KOPT-K1 (cell line): ENCODE data around the gene SAMD4A.

Experiments
- H3K27ac ChIP-seq: fragments of 200-600 bp; sonication (generic); 2 replicates; pipeline ENCODE4 v1.5.1; 2016; ENCODE audit warnings: antibody characterized with exemption, mild to moderate bottlenecking, low read depth, low read length; ENCODE audit not compliant: poor library complexity, severe bottlenecking
- H3K36me3 ChIP-seq: fragments of 200-600 bp; sonication (generic); 2 replicates; pipeline ENCODE4 v1.5.1; 2017; ENCODE audit warnings: antibody characterized with exemption, mild to moderate bottlenecking, low read length, moderate library complexity; ENCODE audit not compliant: insufficient read depth
- H3K9me3 ChIP-seq: fragments of 200-600 bp; sonication (generic); 2 replicates; pipeline ENCODE4 v1.5.1; 2017; ENCODE audit warnings: antibody characterized with exemption, low read length, mild to moderate bottlenecking; ENCODE audit not compliant: insufficient read depth, poor library complexity, severe bottlenecking

The SAMD4A gene

DNA sequence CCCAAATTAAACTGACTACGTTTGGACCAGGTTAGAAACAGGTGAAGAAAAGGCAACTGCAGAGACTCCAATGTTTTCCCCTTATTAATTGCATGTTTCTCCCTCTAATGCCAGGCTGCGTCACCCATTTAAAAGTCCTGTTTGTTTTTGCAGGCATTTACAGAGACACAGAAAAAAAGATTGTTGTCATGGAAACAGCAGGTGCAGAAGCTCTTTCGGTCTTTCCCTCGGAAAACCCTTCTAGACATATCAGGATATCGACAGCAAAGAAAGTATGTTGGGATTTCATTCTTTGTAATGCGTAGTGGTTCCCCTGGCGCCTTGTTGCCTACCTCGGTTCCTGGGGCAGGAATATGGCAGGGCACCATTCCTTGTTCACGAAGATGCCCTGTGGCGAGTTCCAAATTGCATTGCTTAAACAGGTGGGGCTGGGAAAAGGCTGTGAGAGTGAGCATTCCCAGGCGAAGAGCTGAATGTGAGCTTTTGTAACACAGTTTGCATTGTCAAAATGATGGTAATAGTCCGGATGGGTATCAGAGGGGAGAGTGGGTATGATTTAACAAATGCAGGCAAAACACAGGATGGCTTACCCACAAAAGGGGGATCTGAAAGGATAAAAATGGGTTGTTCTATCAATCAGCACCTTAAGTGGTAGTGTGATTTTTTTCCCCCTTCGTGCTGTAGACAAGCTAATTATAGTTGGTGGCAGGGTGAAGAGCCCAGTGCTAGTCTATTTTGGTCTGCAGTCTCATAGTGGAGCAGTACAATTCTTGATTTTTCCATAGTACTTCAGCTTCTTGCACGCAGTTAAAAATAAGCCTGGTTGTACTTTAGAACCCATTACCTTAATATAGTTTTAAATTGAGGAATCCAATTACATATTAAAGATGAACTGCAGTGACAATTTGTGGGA, 203.3 kb downstream of the SAMD4A start:
- Histone ChIP-seq H3K9me3 (no peaks in the 10 kb centered on the region), H3K36me3 (no peaks in the 10 kb centered on the region), H3K27ac (no peak overlapping the region)

- Histone ChIP-seq H3K9me3 (no peaks in the 10 kb centered on the region), H3K36me3 (no peaks in the 10 kb centered on the region), H3K27ac (no peak overlapping the region)
These were observed 204.6 kb downstream of the SAMD4A start for GRCh38 chr14:54771411-54772027.

DNA sequence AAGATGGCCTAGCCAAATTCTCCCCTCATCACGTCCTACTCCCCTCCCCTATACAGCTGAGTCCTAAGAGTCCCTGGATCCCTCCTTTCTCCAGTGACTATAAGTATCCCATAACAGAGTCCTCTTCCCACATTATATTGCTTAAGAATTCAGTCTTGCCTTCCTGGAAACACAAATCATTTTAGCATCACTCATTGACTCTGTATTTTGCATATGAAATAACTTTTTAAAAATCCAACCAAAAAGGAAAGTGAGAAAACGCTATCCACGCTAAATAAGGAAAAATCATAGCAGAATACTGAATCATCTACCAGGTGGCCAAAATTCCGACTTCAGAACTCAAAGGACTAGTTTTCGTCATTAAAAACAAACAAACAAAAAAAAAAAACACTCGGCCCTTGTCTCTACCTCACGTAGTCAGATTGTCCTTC, 205.5 kb downstream of the SAMD4A start:
- no peaks in the 10 kb centered on the region for H3K36me3 ChIP-seq
- H3K27ac ChIP-seq: peak overlapping the region; percentile 43

GRCh38 chr14:54773171-54774006, 206.5 kb downstream of the SAMD4A start:
- H3K36me3 ChIP-seq: no peaks in the 10 kb centered on the region
- no peaks in the 10 kb centered on the region for H3K9me3 ChIP-seq
- H3K27ac ChIP-seq: peak overlapping the region; percentile 43

More for the DNA sequence above, 205.5 kb downstream of the SAMD4A start:
- H3K9me3 ChIP-seq: no peaks in the 10 kb centered on the region

GRCh38 chr14:54774824-54775223, 207.9 kb downstream of the SAMD4A start:
- H3K36me3 ChIP-seq: no peaks in the 10 kb centered on the region
- H3K9me3 ChIP-seq: no peaks in the 10 kb centered on the region
- no peak overlapping the region for H3K27ac ChIP-seq

DNA sequence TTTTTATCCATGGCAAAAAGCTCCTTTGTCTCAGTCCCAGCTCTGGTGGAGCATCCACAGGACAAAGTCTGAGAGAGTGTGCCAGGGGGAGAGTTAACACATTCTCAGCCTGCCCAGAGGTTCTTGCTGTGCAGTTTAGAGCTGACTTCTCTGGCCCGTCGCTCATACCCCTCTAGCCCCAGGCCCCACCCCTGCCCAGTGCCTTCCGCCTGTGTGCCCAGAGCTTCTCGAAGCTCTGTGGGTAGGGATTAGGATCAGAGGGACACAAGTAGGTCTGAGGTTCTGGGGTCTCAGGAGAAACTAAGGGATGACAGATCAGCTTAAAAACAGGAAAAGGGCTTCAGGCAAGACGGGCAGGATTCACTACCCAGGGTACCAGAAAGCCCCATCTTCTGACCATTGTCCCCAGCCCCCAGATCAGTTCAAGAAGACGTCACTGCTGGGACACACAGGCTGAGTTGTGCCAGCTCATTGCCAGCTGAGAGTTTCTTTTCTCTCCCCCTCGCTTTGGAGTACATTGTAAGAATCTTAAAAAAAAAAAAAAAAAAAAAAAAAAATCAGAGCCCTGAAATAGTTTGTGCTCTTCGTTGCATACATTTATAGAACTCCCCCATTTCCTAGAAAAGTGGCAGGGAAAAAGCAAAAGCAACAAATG, 208.7 kb downstream of the SAMD4A start:
- Histone ChIP-seq H3K36me3 (no peaks in the 10 kb centered on the region), H3K9me3 (no peaks in the 10 kb centered on the region), H3K27ac (no peak overlapping the region)

DNA sequence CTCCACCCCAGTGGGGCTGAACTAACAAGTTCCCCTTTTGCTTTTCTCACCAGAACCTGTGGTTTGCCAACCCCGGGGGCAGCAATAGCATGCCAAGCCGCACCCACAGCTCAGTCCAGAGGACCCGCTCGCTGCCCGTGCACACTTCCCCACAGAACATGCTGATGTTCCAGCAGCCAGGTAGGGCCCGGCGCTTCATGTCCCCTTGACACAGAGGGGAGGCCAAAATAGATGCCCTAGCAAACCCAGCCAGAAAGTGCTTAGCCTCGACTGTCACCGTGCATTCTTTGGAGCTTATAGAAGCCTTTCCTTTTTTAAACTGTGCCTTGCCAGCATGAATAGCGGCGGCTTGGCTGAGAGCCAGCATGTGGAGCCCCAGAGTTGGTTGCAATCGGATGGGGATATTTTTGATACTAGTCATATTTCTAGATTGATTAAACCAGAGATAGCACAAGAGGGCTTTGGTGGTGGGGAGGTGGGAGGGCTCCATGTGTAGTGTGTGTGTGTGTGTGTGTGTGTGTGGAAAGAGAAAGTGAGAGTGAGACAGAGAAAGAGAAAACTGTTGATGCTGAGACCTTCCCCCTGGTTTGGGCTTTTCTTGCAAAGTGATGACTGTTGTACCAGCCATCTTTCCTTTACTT, 209.6 kb downstream of the SAMD4A start:
- H3K27ac ChIP-seq: no peak overlapping the region
- no peaks in the 10 kb centered on the region for H3K36me3 ChIP-seq

GRCh38 chr14:54777395-54777794, 210.5 kb downstream of the SAMD4A start:
- no peaks in the 10 kb centered on the region for H3K36me3 ChIP-seq
- no peak overlapping the region for H3K27ac ChIP-seq
- H3K9me3 ChIP-seq: no peaks in the 10 kb centered on the region

More for the DNA sequence above, 209.6 kb downstream of the SAMD4A start:
- no peaks in the 10 kb centered on the region for H3K9me3 ChIP-seq

- no peaks in the 10 kb centered on the region for H3K36me3 ChIP-seq
These were observed 211.9 kb downstream of the SAMD4A start for GRCh38 chr14:54778618-54779345.

GRCh38 chr14:54781080-54781479, 214.2 kb downstream of the SAMD4A start:
- Histone ChIP-seq H3K36me3 (no peaks in the 10 kb centered on the region), H3K9me3 (no peaks in the 10 kb centered on the region), H3K27ac (no peak overlapping the region)

More at GRCh38 chr14:54778618-54779345, 211.9 kb downstream of the SAMD4A start:
- no peaks in the 10 kb centered on the region for H3K9me3 ChIP-seq
- no peak overlapping the region for H3K27ac ChIP-seq

- no peaks in the 10 kb centered on the region for H3K36me3 ChIP-seq
- no peak overlapping the region for H3K27ac ChIP-seq
These were observed 215.2 kb downstream of the SAMD4A start for GRCh38 chr14:54781961-54782750.

GRCh38 chr14:54782751-54783659, 216.1 kb downstream of the SAMD4A start:
- H3K36me3 ChIP-seq: no peaks in the 10 kb centered on the region
- H3K9me3 ChIP-seq: no peaks in the 10 kb centered on the region
- no peak overlapping the region for H3K27ac ChIP-seq

More at GRCh38 chr14:54781961-54782750, 215.2 kb downstream of the SAMD4A start:
- H3K9me3 ChIP-seq: no peaks in the 10 kb centered on the region
